WTC11 (cell line): ENCODE data around the gene TRIP13. TPM values are rescaled to one million over a fixed set of nuclear protein-coding genes. Genes with fewer than 3 reads are reported as not detected.

Experiments
- ATAC-seq: fragments of 200-7000 bp; cut with Tn5 transposase; 2 replicates; pipeline ENCODE4 v1.10.0; 2021; ENCODE audit warnings: mild to moderate bottlenecking, moderate library complexity
- CTCF ChIA-PET: fragments of 300-600 bp; sonication (Branson Sonifier 250); formaldehyde crosslinking; loops from one replicate; lab custom pipeline; 2021; ENCODE audit warnings: antibody characterized with exemption; lab: Charles Lee
- POLR2A ChIA-PET: fragments of 350-600 bp; sonication (Branson Sonifier 250); formaldehyde crosslinking; loops from one replicate; lab custom pipeline; 2021; ENCODE audit warnings: antibody characterized with exemption; lab: Charles Lee
- DNase-seq: peaks from one replicate; pipeline ENCODE4 v3.0.0; 2021; ENCODE audit warnings: low spot score
- H3K27ac Mint-ChIP-seq: 2 replicates; pipeline ENCODE4 v1.8.0; 2021; ENCODE audit warnings: mixed read lengths
- H3K27me3 Mint-ChIP-seq: 2 replicates; pipeline ENCODE4 v1.8.0; 2021; ENCODE audit warnings: low read depth, mild to moderate bottlenecking, moderate library complexity, mixed read lengths
- H3K36me3 Mint-ChIP-seq: 2 replicates; pipeline ENCODE4 v1.8.0; 2021; ENCODE audit warnings: mixed read lengths
- H3K4me1 Mint-ChIP-seq: 2 replicates; pipeline ENCODE4 v1.8.0; 2022; ENCODE audit warnings: mixed read lengths
- H3K4me3 Mint-ChIP-seq: 2 replicates; pipeline ENCODE4 v1.8.0; 2021; ENCODE audit warnings: mild to moderate bottlenecking, moderate library complexity, mixed read lengths
- H3K9me3 Mint-ChIP-seq: 2 replicates; pipeline ENCODE4 v1.8.0; 2021; ENCODE audit warnings: mixed read lengths
- CDX4 ChIP-seq: fragments of 250-450 bp; sonication (Bioruptor Pico); IDR thresholded peaks from 2 replicates; pipeline ENCODE4 v1.9.0; 2021; ENCODE audit warnings: moderate library complexity, mild to moderate bottlenecking, inconsistent platforms, borderline replicate concordance
- CTCF ChIP-seq: fragments of 200-600 bp; IDR thresholded peaks from 2 replicates; pipeline ENCODE4 v1.8.0; 2022; ENCODE audit warnings: antibody characterized with exemption
- ERG ChIP-seq: fragments of 250-450 bp; sonication (Bioruptor Pico); IDR thresholded peaks from 2 replicates; pipeline ENCODE4 v1.8.0; 2021; ENCODE audit warnings: mild to moderate bottlenecking
- ETV6 ChIP-seq: sonication (generic); formaldehyde crosslinking; IDR thresholded peaks from 2 replicates; pipeline ENCODE4 v1.8.1; 2022; ENCODE audit warnings: mild to moderate bottlenecking, missing genetic modification reagents
- GABPB1 ChIP-seq: sonication (generic); formaldehyde crosslinking; IDR thresholded peaks from 2 replicates; pipeline ENCODE4 v1.8.1; 2023; ENCODE audit warnings: mild to moderate bottlenecking, missing genetic modification reagents
- IRF1 ChIP-seq: sonication (generic); formaldehyde crosslinking; IDR thresholded peaks from 2 replicates; pipeline ENCODE4 v1.8.0; 2023; ENCODE audit warnings: missing genetic modification reagents
- JAZF1 ChIP-seq: fragments of 250-450 bp; sonication (Bioruptor Pico); IDR thresholded peaks from 2 replicates; pipeline ENCODE4 v1.9.0; 2021; ENCODE audit warnings: moderate library complexity, mild to moderate bottlenecking, inconsistent platforms
- MLX ChIP-seq: sonication (generic); formaldehyde crosslinking; IDR thresholded peaks from 2 replicates; pipeline ENCODE4 v1.8.1; 2023; ENCODE audit warnings: mild to moderate bottlenecking, missing genetic modification reagents, moderate library complexity
- NFATC4 ChIP-seq: fragments of 250-450 bp; sonication (Bioruptor Pico); IDR thresholded peaks from 2 replicates; pipeline ENCODE4 v1.9.0; 2021; ENCODE audit warnings: mild to moderate bottlenecking
- PREB ChIP-seq: sonication (generic); formaldehyde crosslinking; IDR thresholded peaks from 2 replicates; pipeline ENCODE4 v1.8.1; 2022; ENCODE audit warnings: mild to moderate bottlenecking, missing genetic modification reagents, moderate library complexity, borderline replicate concordance
- PRRX2 ChIP-seq: fragments of 250-450 bp; sonication (Bioruptor Pico); IDR thresholded peaks from 2 replicates; pipeline ENCODE4 v1.8.0; 2021; ENCODE audit warnings: mild to moderate bottlenecking
- RORB ChIP-seq: fragments of 250-450 bp; sonication (Bioruptor Pico); IDR thresholded peaks from 2 replicates; pipeline ENCODE4 v1.9.0; 2021; ENCODE audit warnings: mild to moderate bottlenecking
- SMAD3 ChIP-seq: sonication (generic); formaldehyde crosslinking; IDR thresholded peaks from 2 replicates; pipeline ENCODE4 v1.8.0; 2022; ENCODE audit warnings: missing genetic modification reagents, mild to moderate bottlenecking, borderline replicate concordance
- SP1 ChIP-seq: sonication (generic); formaldehyde crosslinking; conservative IDR thresholded peaks from 2 replicates; pipeline ENCODE4 v1.8.1; 2022; ENCODE audit warnings: missing genetic modification reagents
- USF2 ChIP-seq: sonication (generic); formaldehyde crosslinking; IDR thresholded peaks from 2 replicates; pipeline ENCODE4 v1.8.1; 2023; ENCODE audit warnings: mild to moderate bottlenecking, missing genetic modification reagents, moderate library complexity
- ZBTB21 ChIP-seq: sonication (generic); formaldehyde crosslinking; IDR thresholded peaks from 2 replicates; pipeline ENCODE4 v1.8.1; 2023; ENCODE audit warnings: mild to moderate bottlenecking, missing genetic modification reagents, borderline replicate concordance
- ZBTB43 ChIP-seq: sonication (generic); formaldehyde crosslinking; IDR thresholded peaks from 2 replicates; pipeline ENCODE4 v1.8.1; 2023; ENCODE audit warnings: mild to moderate bottlenecking, missing genetic modification reagents
- ZNF232 ChIP-seq: sonication (generic); formaldehyde crosslinking; IDR thresholded peaks from 2 replicates; pipeline ENCODE4 v1.8.0; 2022; ENCODE audit warnings: mild to moderate bottlenecking, missing genetic modification reagents
- ZNF425 ChIP-seq: fragments of 250-450 bp; sonication (Bioruptor Pico); conservative IDR thresholded peaks from 2 replicates; pipeline ENCODE4 v1.9.0; 2021; ENCODE audit warnings: mild to moderate bottlenecking
- ZNF671 ChIP-seq: fragments of 250-450 bp; sonication (Bioruptor Pico); IDR thresholded peaks from 2 replicates; pipeline ENCODE4 v1.8.0; 2021; ENCODE audit warnings: mild to moderate bottlenecking
- total RNA-seq: library from RNA; stranded (reverse); gene quantifications from 3 replicates; pipeline ENCODE4 v1.2.3, GENCODE V29; 2021

TRIP13 gene
- total RNA-seq, 1 experiment from 2014 or later, result 33.7 TPM

GRCh38 chr5:880816-881550 lies 11.7 kb upstream of the TRIP13 start:
- no peak for ATAC-seq
- Mint-ChIP-seq H3K27ac (no peak overlapping the region), H3K36me3 (peaks cover 76% of the 10 kb centered on the region), H3K27me3 (no peaks in the 10 kb centered on the region), H3K4me3 (no peak overlapping the region), H3K4me1 (no peaks in the 10 kb centered on the region), H3K9me3 (peaks cover 5% of the 10 kb centered on the region)
- no peak for DNase-seq
- CTCF ChIA-PET, result no interaction called here
- TF ChIP-seq ZNF425 (CRISPR knock-in tag) (no peak), PREB (CRISPR knock-in tag) (no peak), ZBTB21 (CRISPR knock-in tag) (no peak), NFATC4 (no peak), SP1 (CRISPR knock-in tag) (no peak), GABPB1 (CRISPR knock-in tag) (no peak), ZNF232 (CRISPR knock-in tag) (no peak), ERG (no peak), MLX (CRISPR knock-in tag) (no peak), SMAD3 (CRISPR knock-in tag) (no peak)
- POLR2A ChIA-PET, result no interaction called here

- DNase-seq (no peak), ATAC-seq (no peak)
- Mint-ChIP-seq H3K9me3 (peaks cover 5% of the 10 kb centered on the region), H3K36me3 (peaks cover 77% of the 10 kb centered on the region), H3K27me3 (no peaks in the 10 kb centered on the region), H3K4me1 (no peaks in the 10 kb centered on the region), H3K27ac (no peak overlapping the region), H3K4me3 (no peak overlapping the region)
- POLR2A ChIA-PET, result no interaction called here
- CTCF ChIA-PET, result no interaction called here
- TF ChIP-seq USF2 (CRISPR knock-in tag) (no peak), ZBTB43 (CRISPR knock-in tag) (no peak), RORB (no peak), PRRX2 (CRISPR knock-in tag) (no peak), IRF1 (no peak), ETV6 (CRISPR knock-in tag) (no peak), CDX4 (CRISPR knock-in tag) (no peak), CTCF (no peak), PREB (CRISPR knock-in tag) (no peak), JAZF1 (CRISPR knock-in tag) (no peak), ZNF671 (CRISPR knock-in tag) (no peak)
Observed at GRCh38 chr5:881551-881935, 11.1 kb upstream of the TRIP13 start.
